ENCODE measurements around the gene NDN. TPM values are rescaled to one million over a fixed set of nuclear protein-coding genes. Genes with fewer than 3 reads are reported as not detected.

The NDN gene
- total RNA-seq, 1 experiment from 2014 or later: not detected

GRCh38 chr15:23648920-23649515 lies 38.1 kb downstream of the NDN start:
- H3F3A ChIP-seq (ENCODE audit: low read length, unreplicated experiment): no peaks in the 10 kb centered on the region
- ChIA-PET CTCF (no interaction called here), POLR2A (ENCODE audit: unreplicated experiment) (no interaction called here)
- no peak overlapping the region for H3K4me3 ChIP-seq (ENCODE audit: low read length)
- no peaks in the 10 kb centered on the region for H3K9me3 ChIP-seq (ENCODE audit: low read length)
- peak; percentile 48; the same call in 1 of the 2 replicates for ATAC-seq
- BruUV-seq (replicated peaks): no TSS peak
- intact Hi-C loops (cut with micrococcal nuclease): loop anchor here (5.0 kb wide), 1 partner anchor 208 kb away; no protein-coding TSS in a partner anchor
- peak; percentile 41 for DNase-seq
- H3K36me3 ChIP-seq (ENCODE audit: low read depth, low read length): no peaks in the 10 kb centered on the region
- H3K4me2 ChIP-seq (ENCODE audit: low read length): no peak overlapping the region
- no peak for TF ChIP-seq EZH2phosphoT487 (IDR thresholded peaks at IDR 0.05; ENCODE audit: borderline replicate concordance, low read length)
- peak; percentile 71 for TF ChIP-seq CTCF (conservative IDR thresholded peaks at IDR 0.05; ENCODE audit: low read depth, low read length)
- no peak for TF ChIP-seq EZH2 (IDR thresholded peaks at IDR 0.05; ENCODE audit: low read length, unreplicated experiment)
- H4K20me1 ChIP-seq (ENCODE audit: low read length): no peaks in the 10 kb centered on the region
- H3K4me1 ChIP-seq (ENCODE audit: insufficient read depth, low read length): no peaks in the 10 kb centered on the region
- no peak overlapping the region for H2AFZ ChIP-seq (ENCODE audit: low read length)
- H3K9ac ChIP-seq (ENCODE audit: low read length): no peak overlapping the region
- H3K79me2 ChIP-seq (ENCODE audit: low read length): no peaks in the 10 kb centered on the region
- no peak overlapping the region for H3K27ac ChIP-seq (ENCODE audit: low read length)
- peaks cover 41% of the 10 kb centered on the region for H3K27me3 ChIP-seq (ENCODE audit: low read length)
- no peaks in the 10 kb centered on the region for H3K9me2 ChIP-seq (replicated peaks; ENCODE audit: low read length)

GRCh38 chr15:23647421-23648370 lies 39.4 kb downstream of the NDN start, which contains the start of gene MAGEL2:
Gene MAGEL2 (minus strand): TSS chr15:23647867. CDS start chr15:23647742, 125 bp downstream.
- Histone ChIP-seq H3K4me1 (ENCODE audit: insufficient read depth, low read length) (no peaks in the 10 kb centered on the region), H3K79me2 (ENCODE audit: low read length) (no peaks in the 10 kb centered on the region), H3K4me3 (ENCODE audit: low read length) (no peak within 1 kb of the TSS), H4K20me1 (ENCODE audit: low read length) (no peaks in the 10 kb centered on the region), H3K9me3 (ENCODE audit: low read length) (no peaks in the 10 kb centered on the region), H3K4me2 (ENCODE audit: low read length) (no peak within 1 kb of the TSS), H3K27me3 (ENCODE audit: low read length) (peaks cover 41% of the 10 kb centered on the region), H3K27ac (ENCODE audit: low read length) (no peak within 1 kb of the TSS), H3K36me3 (ENCODE audit: low read depth, low read length) (no peaks in the 10 kb centered on the region), H3K9ac (ENCODE audit: low read length) (no peak within 1 kb of the TSS), H2AFZ (ENCODE audit: low read length) (no peak within 1 kb of the TSS), H3K9me2 (replicated peaks; ENCODE audit: low read length) (no peaks in the 10 kb centered on the region), H3F3A (ENCODE audit: low read length, unreplicated experiment) (no peaks in the 10 kb centered on the region)
- intact Hi-C loops (cut with micrococcal nuclease): loop anchor here (5.0 kb wide), 1 partner anchor 210 kb away; no protein-coding TSS in a partner anchor
- ATAC-seq (no peak), DNase-seq (no peak)
- no TSS peak for BruUV-seq (replicated peaks)
- CTCF ChIA-PET: no interaction called here
- POLR2A ChIA-PET (ENCODE audit: unreplicated experiment): no interaction called here
- TF ChIP-seq CTCF (conservative IDR thresholded peaks at IDR 0.05; ENCODE audit: low read depth, low read length) (no peak), EZH2 (IDR thresholded peaks at IDR 0.05; ENCODE audit: low read length, unreplicated experiment) (no peak), EZH2phosphoT487 (IDR thresholded peaks at IDR 0.05; ENCODE audit: borderline replicate concordance, low read length) (no peak)

Data from PC-3 (cell line).